KMS-11 (cell line): ENCODE results near the gene PKDCC.

Source experiments
- H2AFZ ChIP-seq: fragments of 200-600 bp; sonication (generic); 2 replicates; pipeline ENCODE4 v1.6.1; 2016; ENCODE audit warnings: antibody characterized with exemption, mixed run types, low read depth
- H3K27ac ChIP-seq: fragments of 200-600 bp; sonication (generic); 2 replicates; pipeline ENCODE4 v1.6.1; 2016; ENCODE audit warnings: mild to moderate bottlenecking, mixed run types
- H3K27me3 ChIP-seq: fragments of 200-600 bp; sonication (generic); 2 replicates; pipeline ENCODE4 v1.6.1; 2017; ENCODE audit warnings: mild to moderate bottlenecking, low read depth, mixed run types, moderate library complexity; ENCODE audit not compliant: insufficient read depth
- H3K36me3 ChIP-seq: fragments of 200-600 bp; sonication (generic); 2 replicates; pipeline ENCODE4 v1.6.1; 2017; ENCODE audit warnings: mild to moderate bottlenecking, mixed run types; ENCODE audit not compliant: insufficient read depth
- H3K4me1 ChIP-seq: fragments of 200-600 bp; sonication (generic); 2 replicates; pipeline ENCODE4 v1.6.1; 2016; ENCODE audit warnings: mild to moderate bottlenecking, low read depth, mixed run types; ENCODE audit not compliant: poor library complexity, severe bottlenecking
- H3K4me2 ChIP-seq: fragments of 200-600 bp; sonication (generic); 2 replicates; pipeline ENCODE4 v1.7.0; 2016; ENCODE audit warnings: mild to moderate bottlenecking, mixed run types
- H3K4me3 ChIP-seq: fragments of 200-600 bp; sonication (generic); IDR thresholded peaks from 2 replicates; pipeline ENCODE4 v1.6.1; 2017; ENCODE audit warnings: low read depth, low read length, mixed read lengths; ENCODE audit not compliant: insufficient read depth
- H3K79me2 ChIP-seq: fragments of 200-600 bp; sonication (generic); 2 replicates; pipeline ENCODE4 v1.6.1; 2016; ENCODE audit warnings: low read depth, mixed run types; ENCODE audit not compliant: insufficient read depth
- H3K9ac ChIP-seq: fragments of 200-600 bp; sonication (generic); 2 replicates; pipeline ENCODE4 v1.6.1; 2016; ENCODE audit warnings: mild to moderate bottlenecking, mixed run types
- H4K20me1 ChIP-seq: fragments of 200-600 bp; sonication (generic); 2 replicates; pipeline ENCODE4 v1.6.1; 2016; ENCODE audit warnings: mild to moderate bottlenecking, mixed run types; ENCODE audit not compliant: insufficient read depth
- CTCF ChIP-seq: fragments of 200-600 bp; sonication (generic); conservative IDR thresholded peaks from 2 replicates; pipeline ENCODE4 v1.6.1; 2017; ENCODE audit warnings: low read depth, mild to moderate bottlenecking, antibody characterized with exemption, low read length, moderate library complexity, mixed read lengths

PKDCC gene

DNA sequence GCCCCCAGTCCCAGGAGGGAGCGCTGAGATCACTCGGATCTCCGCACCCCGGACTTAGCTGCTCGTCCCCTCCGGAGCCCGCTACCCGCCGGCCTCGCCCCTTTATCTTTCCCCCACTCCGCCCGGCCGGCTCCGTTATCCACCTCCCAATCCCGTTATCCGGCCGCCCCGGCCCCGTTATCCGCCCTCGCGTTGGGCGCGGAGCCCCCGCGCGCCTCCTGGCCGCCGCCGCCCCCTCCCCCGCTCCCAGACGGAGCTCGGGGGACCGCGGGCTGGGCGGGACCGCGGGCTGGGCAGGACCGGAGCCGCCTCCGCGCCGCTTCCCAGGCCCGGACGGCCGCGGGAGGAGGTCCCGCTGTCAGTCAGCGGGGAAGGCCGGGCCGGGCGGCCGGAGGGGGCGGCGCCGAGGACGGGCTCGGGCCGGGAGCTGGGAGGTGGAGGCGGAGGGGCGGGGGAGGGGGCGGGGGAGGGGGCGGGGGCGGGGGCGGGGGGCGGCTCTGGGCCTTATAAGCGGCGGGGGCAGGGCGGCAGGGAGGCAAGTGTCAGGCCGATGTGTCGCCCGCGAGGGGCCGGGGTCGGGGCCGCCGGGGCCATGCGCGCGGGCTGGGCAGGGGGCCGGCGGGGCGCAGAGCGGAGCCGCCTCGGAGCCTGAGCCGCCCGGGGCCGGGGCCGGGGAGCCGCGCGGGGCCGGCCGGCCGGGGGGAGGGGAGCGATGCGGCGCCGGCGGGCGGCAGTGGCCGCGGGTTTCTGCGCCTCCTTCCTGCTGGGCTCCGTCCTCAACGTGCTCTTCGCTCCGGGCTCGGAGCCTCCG is at the start of gene PKDCC:
Gene PKDCC (plus strand): TSS at position 534 of the 811 bp plus-strand sequence. CDS start 179 bp downstream, at position 713.
- H3K9ac ChIP-seq, result no peak within 1 kb of the TSS
- H3K36me3 ChIP-seq, result no peaks in the 10 kb centered on the region
- H3K4me2 ChIP-seq, result peak within 1 kb of the TSS; percentile 92
- H3K27me3 ChIP-seq, result peaks cover 14% of the 10 kb centered on the region; the same call in 1 of the 2 replicates
- peak within 1 kb of the TSS; percentile 72 for H3K4me3 ChIP-seq
- H3K27ac ChIP-seq, result no peak within 1 kb of the TSS
- H2AFZ ChIP-seq, result peak within 1 kb of the TSS; percentile 93
- H4K20me1 ChIP-seq, result no peaks in the 10 kb centered on the region
- H3K79me2 ChIP-seq, result no peaks in the 10 kb centered on the region
- no peak for TF ChIP-seq CTCF
- H3K4me1 ChIP-seq, result no peaks in the 10 kb centered on the region

DNA sequence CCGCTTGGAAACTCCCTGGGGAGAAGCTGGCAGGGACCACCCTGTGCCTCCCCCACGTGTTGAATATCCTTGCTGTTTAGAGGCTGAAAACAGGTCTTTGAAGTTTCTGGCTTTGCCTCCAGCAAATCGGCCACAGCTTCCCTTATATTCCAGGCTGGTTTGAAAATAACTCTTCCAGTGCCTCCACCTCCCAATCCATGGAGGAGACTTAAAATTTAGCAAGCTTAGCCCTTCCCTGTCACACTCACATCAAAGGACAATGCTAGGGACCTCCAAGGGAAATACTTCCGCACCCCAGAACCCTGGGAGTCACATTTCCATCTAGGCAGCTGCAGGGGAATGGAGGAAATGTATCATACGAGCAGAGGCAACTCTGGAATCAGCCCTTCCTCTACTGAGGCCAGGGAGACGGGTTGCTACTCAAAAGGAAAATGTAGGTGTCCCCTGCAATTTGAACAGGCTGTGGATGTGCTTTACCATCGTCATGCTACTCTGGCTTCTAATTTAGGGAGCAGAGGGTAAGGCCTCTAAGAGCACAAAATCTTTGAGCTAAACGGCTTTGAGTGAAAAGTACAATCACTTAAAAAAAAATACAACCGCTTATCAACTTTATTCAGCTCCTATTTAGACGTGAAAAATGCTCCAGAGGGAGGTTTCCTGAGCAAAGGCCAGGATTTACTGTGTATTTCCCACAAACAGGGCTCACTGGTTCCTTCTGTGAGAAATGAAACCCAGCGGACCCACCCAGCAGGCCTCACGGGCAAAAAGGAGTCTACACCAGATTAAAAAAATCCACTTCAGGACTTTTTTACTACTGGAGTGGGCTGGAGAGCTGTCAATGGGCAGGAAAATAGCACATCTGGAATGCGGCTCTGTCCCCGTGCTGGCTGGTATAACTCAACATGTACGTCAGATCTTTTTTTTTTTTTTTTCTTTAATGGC is 49.4 kb upstream of the PKDCC start:
- H3K36me3 ChIP-seq, result no peaks in the 10 kb centered on the region
- TF ChIP-seq CTCF, result no peak
- no peaks in the 10 kb centered on the region for H4K20me1 ChIP-seq
- H3K4me1 ChIP-seq, result no peaks in the 10 kb centered on the region
- H3K4me2 ChIP-seq, result no peak overlapping the region
- no peak overlapping the region for H3K4me3 ChIP-seq
- H3K79me2 ChIP-seq, result no peaks in the 10 kb centered on the region
- H2AFZ ChIP-seq, result no peak overlapping the region
- H3K9ac ChIP-seq, result no peak overlapping the region
- no peak overlapping the region for H3K27ac ChIP-seq
- H3K27me3 ChIP-seq, result no peaks in the 10 kb centered on the region

DNA sequence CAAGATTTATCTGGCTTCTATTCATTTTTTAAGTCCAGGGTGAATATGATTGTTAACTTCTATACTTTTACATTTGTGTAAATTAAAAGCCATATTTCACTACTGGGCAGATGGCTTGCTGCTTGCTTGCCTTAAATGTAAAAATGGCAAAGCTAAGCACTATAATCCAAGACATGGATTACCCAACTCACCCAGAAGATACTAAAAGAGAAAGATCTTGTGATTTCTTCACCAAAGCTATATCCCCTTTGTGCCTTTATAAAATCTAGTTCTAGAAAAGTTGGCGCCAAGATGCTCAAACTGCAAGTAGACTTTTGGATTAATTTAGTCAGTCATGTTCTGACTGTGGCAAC is 48.7 kb upstream of the PKDCC start:
- no peaks in the 10 kb centered on the region for H3K4me1 ChIP-seq
- no peak overlapping the region for H3K4me2 ChIP-seq
- no peaks in the 10 kb centered on the region for H3K27me3 ChIP-seq
- no peak overlapping the region for H3K27ac ChIP-seq
- H3K36me3 ChIP-seq, result no peaks in the 10 kb centered on the region
- no peak overlapping the region for H3K9ac ChIP-seq
- no peak overlapping the region for H3K4me3 ChIP-seq
- no peak overlapping the region for H2AFZ ChIP-seq
- H4K20me1 ChIP-seq, result no peaks in the 10 kb centered on the region
- no peaks in the 10 kb centered on the region for H3K79me2 ChIP-seq
- TF ChIP-seq CTCF, result no peak

DNA sequence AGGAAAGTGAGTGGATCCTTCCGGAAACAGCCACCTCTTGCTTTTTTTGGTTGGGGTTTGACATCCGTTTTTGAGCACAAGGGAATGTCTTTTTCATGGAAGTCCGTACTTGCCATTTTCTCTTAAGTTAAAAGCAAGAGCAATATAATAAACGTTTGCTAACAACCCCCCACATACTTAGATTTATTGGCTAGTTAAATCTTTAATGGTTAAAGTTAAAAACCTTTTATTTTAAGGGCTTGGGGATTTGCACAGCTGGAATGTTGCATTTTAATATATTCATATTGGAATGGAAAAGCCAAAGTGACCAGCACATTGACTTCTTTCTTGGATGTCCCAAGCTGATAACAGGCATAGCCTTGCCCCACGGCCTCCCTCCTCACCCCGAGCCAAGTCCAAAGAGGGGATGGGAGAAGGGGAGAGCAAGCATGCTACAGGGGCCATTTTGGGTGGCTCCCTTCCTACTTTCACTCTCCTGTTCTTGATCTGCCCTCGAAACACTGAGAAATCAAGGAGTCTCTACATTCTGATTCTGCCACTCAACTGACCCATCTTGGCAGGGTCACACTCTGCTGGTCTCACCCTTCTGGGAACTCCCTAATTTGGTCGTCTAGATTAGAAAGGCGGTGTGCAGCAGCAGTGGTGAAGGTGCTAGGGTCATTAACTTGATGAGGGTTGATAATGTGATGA is 48.1 kb upstream of the PKDCC start:
- no peaks in the 10 kb centered on the region for H3K27me3 ChIP-seq
- no peak for TF ChIP-seq CTCF
- no peaks in the 10 kb centered on the region for H3K36me3 ChIP-seq
- H3K79me2 ChIP-seq, result no peaks in the 10 kb centered on the region
- no peak overlapping the region for H3K4me2 ChIP-seq
- H3K4me1 ChIP-seq, result no peaks in the 10 kb centered on the region
- no peaks in the 10 kb centered on the region for H4K20me1 ChIP-seq
- H2AFZ ChIP-seq, result no peak overlapping the region
- no peak overlapping the region for H3K4me3 ChIP-seq
- H3K9ac ChIP-seq, result no peak overlapping the region
- H3K27ac ChIP-seq, result no peak overlapping the region
